B cell (primary cell): Measurements from ENCODE around the gene LNX1. TPM values are rescaled to one million over a fixed set of nuclear protein-coding genes. Genes with fewer than 3 reads are reported as not detected.

ENCODE experiments used
- ATAC-seq: fragments of 200-7000 bp; cut with Tn5 transposase; one replicate; pipeline ENCODE4 v1.10.0; 2021; ENCODE audit warnings: low read depth, mild to moderate bottlenecking, moderate number of reproducible peaks, moderate library complexity
- CTCF ChIA-PET: fragments of 350-600 bp; sonication (Branson Sonifier 250); formaldehyde crosslinking; loops from one replicate; lab custom pipeline; 2021; ENCODE audit warnings: antibody characterized with exemption, inconsistent platforms; lab: Charles Lee
- POLR2A ChIA-PET: fragments of 350-600 bp; sonication (Branson Sonifier 250); formaldehyde crosslinking; loops from one replicate; lab custom pipeline; 2021; ENCODE audit warnings: antibody characterized with exemption; lab: Charles Lee
- DNase-seq: peaks from one replicate; pipeline ENCODE4 v3.0.0; 2013
- H2AFZ ChIP-seq: 2 replicates; pipeline ENCODE4 v1.6.1; 2012; ENCODE audit warnings: mild to moderate bottlenecking, low read depth, low read length; ENCODE audit not compliant: insufficient read depth, poor library complexity, severe bottlenecking
- H3K27ac ChIP-seq, 2 donors: 1 replicate in 1 of 2; 2 replicates in 1 of 2; pipeline ENCODE4 v1.5.1; 2012 to 2013; ENCODE audit warnings: low read length in 2 of 2, mild to moderate bottlenecking in 2 of 2, moderate library complexity in 1 of 2
- H3K27me3 ChIP-seq, 4 experiments: fragments of 200-600 bp in 1 of 4; sonication (generic) in 1 of 4; replicated peaks in 1 of 4; 1 replicate in 2 of 4; 2 replicates in 2 of 4; pipeline versions ENCODE4 v1.6.1 to v1.7.0; 2013 to 2016; ENCODE audit warnings: low read length in 3 of 4, mild to moderate bottlenecking in 2 of 4, mixed read lengths in 1 of 4, moderate library complexity in 1 of 4; ENCODE audit not compliant: insufficient read depth in 4 of 4, control insufficient read depth in 3 of 4; ENCODE audit errors: control extremely low read depth in 1 of 4
- H3K36me3 ChIP-seq, 2 experiments: replicated peaks in 1 of 2; 1 replicate in 1 of 2; 2 replicates in 1 of 2; pipeline versions ENCODE4 v1.6.1 to v1.7.1; 2013; ENCODE audit warnings: low read length in 1 of 2; ENCODE audit not compliant: insufficient read depth in 2 of 2, control insufficient read depth in 1 of 2; ENCODE audit errors: control extremely low read depth in 1 of 2, extremely low read depth in 1 of 2
- H3K4me1 ChIP-seq, 2 donors: fragments of 200-600 bp in 1 of 2; sonication (generic) in 1 of 2; 1 replicate in 1 of 2; 2 replicates in 1 of 2; pipeline versions ENCODE4 v1.5.1 to v1.6.1; 2013 to 2017; ENCODE audit warnings: low read length in 2 of 2; ENCODE audit not compliant: control insufficient read depth in 2 of 2, insufficient read depth in 2 of 2
- H3K4me2 ChIP-seq: replicated peaks from 2 replicates; pipeline ENCODE3; 2012; ENCODE audit warnings: mild to moderate bottlenecking, low read depth, low read length; ENCODE audit not compliant: poor library complexity, severe bottlenecking
- H3K4me3 ChIP-seq, 5 experiments: fragments of 200-600 bp in 1 of 5; sonication (generic) in 1 of 5; 1 replicate in 3 of 5; 2 replicates in 2 of 5; pipeline versions ENCODE4 v1.5.1 to v1.7.0; 2011 to 2016; ENCODE audit warnings: low read length in 4 of 5, mild to moderate bottlenecking in 4 of 5, low read depth in 2 of 5, control low read depth in 1 of 5, moderate library complexity in 1 of 5; ENCODE audit not compliant: insufficient read depth in 1 of 5; ENCODE audit errors: control extremely low read depth in 1 of 5, extremely low read depth in 1 of 5
- H3K79me2 ChIP-seq: fragments of 200-600 bp; sonication (generic); one replicate; pipeline ENCODE4 v1.6.0; 2016; ENCODE audit warnings: low read length; ENCODE audit not compliant: control insufficient read depth, insufficient read depth
- H3K9ac ChIP-seq: fragments of 200-600 bp; sonication (generic); 2 replicates; pipeline ENCODE4 v1.6.1; 2017; ENCODE audit warnings: mild to moderate bottlenecking, low read length, moderate library complexity
- H3K9me3 ChIP-seq, 3 donors: one replicate each; pipeline versions ENCODE4 v1.6.1 to v1.7.1; 2013; ENCODE audit warnings: low read length in 2 of 3; ENCODE audit not compliant: control insufficient read depth in 2 of 3, insufficient read depth in 1 of 3; ENCODE audit errors: control extremely low read depth in 1 of 3
- H4K20me1 ChIP-seq: 2 replicates; pipeline ENCODE4 v1.6.0; 2012; ENCODE audit warnings: mild to moderate bottlenecking, low read length; ENCODE audit not compliant: insufficient read depth, control insufficient read depth, poor library complexity, severe bottlenecking
- H3K27ac Mint-ChIP-seq: one replicate; pipeline ENCODE4 v1.8.0; 2021; ENCODE audit warnings: mixed read lengths
- H3K27me3 Mint-ChIP-seq: one replicate; pipeline ENCODE4 v1.8.0; 2021; ENCODE audit warnings: mixed read lengths
- H3K4me1 Mint-ChIP-seq: one replicate; pipeline ENCODE4 v1.8.0; 2021; ENCODE audit warnings: mixed read lengths
- H3K4me3 Mint-ChIP-seq: one replicate; pipeline ENCODE4 v1.8.0; 2021; ENCODE audit warnings: mixed read lengths
- H3K9me3 Mint-ChIP-seq: one replicate; pipeline ENCODE4 v1.8.0; 2022; ENCODE audit warnings: mixed read lengths; ENCODE audit not compliant: insufficient read depth
- CTCF ChIP-seq: fragments of 200-600 bp; IDR thresholded peaks from one replicate; pipeline ENCODE4 v1.8.0; 2022; ENCODE audit warnings: antibody characterized with exemption, mild to moderate bottlenecking
- EZH2 ChIP-seq: IDR thresholded peaks from 2 replicates; pipeline ENCODE4 v1.6.1; 2012; ENCODE audit warnings: borderline replicate concordance, low read depth, mild to moderate bottlenecking, moderate library complexity, low read length; ENCODE audit not compliant: insufficient read depth, poor library complexity, severe bottlenecking
- WGBS: methylation state at CpG from one replicate; pipeline ENCODE4 v1.1.5; 2013; ENCODE audit warnings: missing lambda C conversion rate; ENCODE audit not compliant: insufficient coverage; 5-methylcytosine and 5-hydroxymethylcytosine counted together
- intact Hi-C: fragments of 100-400 bp; cut with micrococcal nuclease; formaldehyde crosslinking; loops from one replicate; pipeline ENCODE4 v1.10.0; 2022
- polyA plus RNA-seq: library from polyadenylated mRNA; depleted of rRNA; stranded (reverse); fragments of >200 nt; gene quantifications from 2 replicates; pipeline ENCODE4 v1.2.3, GENCODE V29; 2012
- total RNA-seq, 2 donors: library from RNA; stranded (reverse); fragments of 120-200 nt in 1 of 2; gene quantifications; 1 replicate in 1 of 2; 2 replicates in 1 of 2; pipeline versions ENCODE4 v1.2.3 to v1.2.4, GENCODE V29; 2013 to 2022

Gene LNX1
- total and polyA plus RNA-seq, 2 donors (not counting 1 experiment from before 2014, with no cell fraction given), result not detected

- H3K9me3 ChIP-seq, result no peaks in the 10 kb centered on the region
- no peaks in the 10 kb centered on the region for H3K36me3 ChIP-seq
- DNase-seq, result no peak
- Mint-ChIP-seq H3K4me3 (no peak overlapping the region), H3K27me3 (peaks cover 26% of the 10 kb centered on the region), H3K4me1 (no peaks in the 10 kb centered on the region), H3K27ac (no peak overlapping the region), H3K9me3 (no peaks in the 10 kb centered on the region)
- H3K4me2 ChIP-seq, result no peak overlapping the region
- CTCF ChIA-PET, result no interaction called here
- no peak overlapping the region for H3K4me3 ChIP-seq
- no peaks in the 10 kb centered on the region for H3K79me2 ChIP-seq
- peaks cover 0 to 11% (median 3%) of the 10 kb centered on the region in 4 experiments for H3K27me3 ChIP-seq
- 88% methylated on average over 1 of the region's 1 CpG for WGBS
- H3K4me1 ChIP-seq, result no peaks in the 10 kb centered on the region
- intact Hi-C loops, result no loop called here
- TF ChIP-seq EZH2 (no peak), CTCF (no peak)
- H2AFZ ChIP-seq, result no peak overlapping the region
- POLR2A ChIA-PET, result no interaction called here
- H3K9ac ChIP-seq, result no peak overlapping the region
- no peak overlapping the region for H3K27ac ChIP-seq
- H4K20me1 ChIP-seq, result no peaks in the 10 kb centered on the region
- no peak for ATAC-seq
These were observed 58.8 kb downstream of the LNX1 start for GRCh38 chr4:53532521-53532920.

GRCh38 chr4:53531585-53532224 lies 59.6 kb downstream of the LNX1 start:
- Histone ChIP-seq H3K4me3 (no peak overlapping the region), H3K4me2 (no peak overlapping the region), H3K27me3 (peaks cover 0 to 7% (median 3%) of the 10 kb centered on the region in 4 experiments), H4K20me1 (no peaks in the 10 kb centered on the region), H3K79me2 (no peaks in the 10 kb centered on the region), H3K36me3 (no peaks in the 10 kb centered on the region), H3K27ac (no peak overlapping the region), H2AFZ (no peak overlapping the region), H3K9ac (no peak overlapping the region), H3K9me3 (no peaks in the 10 kb centered on the region), H3K4me1 (no peaks in the 10 kb centered on the region)
- no peak for TF ChIP-seq CTCF
- TF ChIP-seq EZH2, result no peak
- Mint-ChIP-seq H3K4me1 (no peaks in the 10 kb centered on the region), H3K27me3 (peaks cover 18% of the 10 kb centered on the region), H3K4me3 (no peak overlapping the region), H3K27ac (no peak overlapping the region), H3K9me3 (no peaks in the 10 kb centered on the region)
- ATAC-seq, result no peak
- intact Hi-C loops, result no loop called here
- DNase-seq, result no peak
- ChIA-PET POLR2A (no interaction called here), CTCF (no interaction called here)
- 100% methylated on average over 1 of the region's 5 CpGs for WGBS
